CD14-positive monocyte (primary cell): ENCODE results near the gene DHFR. TPM values are rescaled to one million over a fixed set of nuclear protein-coding genes. Genes with fewer than 3 reads are reported as not detected.

Experiments
- DNase-seq, 3 donors: peaks; one replicate each; pipeline ENCODE4 v3.0.0-alpha.2; 2011 to 2022
- H2AFZ ChIP-seq: 2 replicates; pipeline ENCODE4 v1.6.0; 2012; ENCODE audit warnings: mild to moderate bottlenecking, low read depth, low read length, inconsistent platforms; ENCODE audit not compliant: insufficient read depth, poor library complexity, severe bottlenecking
- H3K27ac ChIP-seq, 2 donors: 1 replicate in 1 of 2; 2 replicates in 1 of 2; pipeline ENCODE4 v1.5.1; 2012 to 2013; ENCODE audit warnings: low read length in 2 of 2, control low read depth in 1 of 2, inconsistent platforms in 1 of 2, low read depth in 1 of 2, mild to moderate bottlenecking in 1 of 2
- H3K27me3 ChIP-seq, 2 donors: one replicate each; pipeline versions ENCODE4 v1.6.0 to v1.6.1; 2011 to 2013; ENCODE audit warnings: low read length in 2 of 2; ENCODE audit not compliant: control insufficient read depth in 2 of 2, insufficient read depth in 2 of 2
- H3K36me3 ChIP-seq, 2 donors: replicated peaks in 1 of 2; 1 replicate in 1 of 2; 2 replicates in 1 of 2; pipeline versions ENCODE4 v1.5.1 to v1.6.1; 2012 to 2013; ENCODE audit warnings: low read length in 2 of 2, control low read depth in 1 of 2, inconsistent platforms in 1 of 2, mild to moderate bottlenecking in 1 of 2; ENCODE audit not compliant: insufficient read depth in 2 of 2, control insufficient read depth in 1 of 2
- H3K4me1 ChIP-seq, 2 donors: 1 replicate in 1 of 2; 2 replicates in 1 of 2; pipeline versions ENCODE4 v1.5.1 to v1.6.1; 2012 to 2013; ENCODE audit warnings: low read length in 2 of 2, control low read depth in 1 of 2, inconsistent platforms in 1 of 2, mild to moderate bottlenecking in 1 of 2, moderate library complexity in 1 of 2; ENCODE audit not compliant: insufficient read depth in 2 of 2, control insufficient read depth in 1 of 2
- H3K4me2 ChIP-seq: replicated peaks from 2 replicates; pipeline ENCODE3; 2012; ENCODE audit warnings: low read length, moderate library complexity, mild to moderate bottlenecking; ENCODE audit not compliant: poor library complexity, severe bottlenecking; ENCODE audit errors: extremely low read depth
- H3K4me3 ChIP-seq, 3 experiments: fragments of 200-600 bp in 1 of 3; sonication (generic) in 1 of 3; replicated peaks in 1 of 3; 1 replicate in 2 of 3; 2 replicates in 1 of 3; pipeline ENCODE4 v1.5.1; 2011 to 2013; ENCODE audit warnings: low read length in 3 of 3, mild to moderate bottlenecking in 3 of 3, control low read depth in 2 of 3, low read depth in 2 of 3, inconsistent platforms in 1 of 3, moderate library complexity in 1 of 3
- H3K79me2 ChIP-seq: 2 replicates; pipeline ENCODE4 v1.6.0; 2012; ENCODE audit warnings: mild to moderate bottlenecking, control low read depth, inconsistent platforms, low read length, moderate library complexity; ENCODE audit not compliant: insufficient read depth
- H3K9ac ChIP-seq: 2 replicates; pipeline ENCODE4 v1.6.0; 2017; ENCODE audit warnings: low read length, mild to moderate bottlenecking; ENCODE audit not compliant: insufficient read depth, poor library complexity, severe bottlenecking
- H3K9me3 ChIP-seq, 2 donors: replicated peaks in 1 of 2; 1 replicate in 1 of 2; 2 replicates in 1 of 2; pipeline versions ENCODE4 v1.5.1 to v1.6.1; 2012 to 2013; ENCODE audit warnings: low read length in 2 of 2, control low read depth in 1 of 2; ENCODE audit not compliant: control insufficient read depth in 1 of 2, insufficient read depth in 1 of 2
- H4K20me1 ChIP-seq: 2 replicates; pipeline ENCODE4 v1.6.0; 2012; ENCODE audit warnings: mild to moderate bottlenecking, low read length, control low read depth, moderate library complexity; ENCODE audit not compliant: insufficient read depth
- H3K27ac Mint-ChIP-seq, 7 donors: one replicate each; pipeline ENCODE4 v1.8.0; 2020; ENCODE audit warnings: mild to moderate bottlenecking in 7 of 7, mixed read lengths in 7 of 7, moderate library complexity in 6 of 7, inconsistent platforms in 2 of 7
- H3K27me3 Mint-ChIP-seq, 3 donors: one replicate each; pipeline ENCODE4 v1.8.0; 2021 to 2022; ENCODE audit warnings: low read depth in 3 of 3, mild to moderate bottlenecking in 3 of 3, mixed read lengths in 3 of 3, moderate library complexity in 3 of 3, inconsistent platforms in 1 of 3
- H3K36me3 Mint-ChIP-seq, 2 donors: one replicate each; pipeline ENCODE4 v1.8.0; 2020; ENCODE audit warnings: mixed read lengths in 2 of 2, inconsistent platforms in 1 of 2, mild to moderate bottlenecking in 1 of 2
- H3K4me1 Mint-ChIP-seq: one replicate; pipeline ENCODE4 v1.8.0; 2020; ENCODE audit warnings: mild to moderate bottlenecking, mixed read lengths
- H3K4me3 Mint-ChIP-seq, 2 donors: one replicate each; pipeline ENCODE4 v1.8.0; 2020; ENCODE audit warnings: mild to moderate bottlenecking in 2 of 2, mixed read lengths in 2 of 2, moderate library complexity in 1 of 2
- H3K9me3 Mint-ChIP-seq, 7 donors: one replicate each; pipeline ENCODE4 v1.8.0; 2020 to 2022; ENCODE audit warnings: mixed read lengths in 7 of 7, mild to moderate bottlenecking in 6 of 7, moderate library complexity in 6 of 7, inconsistent platforms in 2 of 7
- WGBS: methylation state at CpG from one replicate; pipeline ENCODE4 v1.1.5; 2013; ENCODE audit warnings: missing lambda C conversion rate; ENCODE audit not compliant: insufficient coverage; 5-methylcytosine and 5-hydroxymethylcytosine counted together
- intact Hi-C, 2 donors: fragments of 100-400 bp; cut with micrococcal nuclease; formaldehyde crosslinking; loops; one replicate each; pipeline versions ENCODE4 v1.15.0 to v1.15.1; 2023
- polyA plus RNA-seq, 3 donors: library from polyadenylated mRNA; depleted of rRNA in 1 of 3; unstranded in 2 of 3; stranded (reverse) in 1 of 3; fragments of 300-500 nt in 2 of 3; fragments of >200 nt in 1 of 3; fragmentation: Illumina TruSeq in 2 of 3; gene quantifications; 1 replicate in 2 of 3; 2 replicates in 1 of 3; pipeline ENCODE4 v1.2.3, GENCODE V29; 2012 to 2021
- TF ChIP-seq, protein P1 (sequence below): fragments of 200-600 bp; IDR thresholded peaks from one replicate; pipeline ENCODE4 v1.8.0; 2022; ENCODE audit warnings: antibody characterized with exemption, mild to moderate bottlenecking

The DHFR gene
- polyA plus RNA-seq, 3 donors: 0.75 to 2.9 (median 1.1) TPM

DNA sequence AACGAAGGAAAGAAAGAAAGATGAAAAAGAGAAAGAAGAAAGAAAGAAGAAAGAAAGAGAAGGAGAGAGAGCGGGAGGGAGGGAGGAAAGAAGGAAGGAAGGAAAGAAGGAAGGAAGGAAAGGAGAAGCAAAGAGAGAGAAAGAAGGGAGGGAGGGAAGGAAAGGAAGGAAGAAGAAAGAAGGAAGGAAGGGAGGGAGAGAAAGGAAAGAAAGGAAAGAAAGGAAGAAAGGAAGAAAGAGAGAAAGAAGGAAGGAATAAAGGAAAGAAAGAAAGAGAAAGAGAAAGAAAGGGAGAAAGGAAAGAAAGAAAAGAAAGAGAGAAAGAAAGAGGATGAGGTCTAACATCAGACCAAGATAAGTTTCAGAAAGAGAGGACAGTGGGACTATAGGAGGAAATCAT lies 75.7 kb downstream of the DHFR start:
- no peak overlapping the region for H3K27ac ChIP-seq
- no peak for DNase-seq
- no peak overlapping the region for H3K9ac ChIP-seq
- no peak overlapping the region for H3K4me3 ChIP-seq
- Mint-ChIP-seq H3K4me3 (peak overlapping the region in 1 of 2 donors; percentile 1), H3K9me3 (peaks cover 0 to 11% (median 2%) of the 10 kb centered on the region in 7 donors), H3K27ac (no peak overlapping the region), H3K4me1 (no peaks in the 10 kb centered on the region), H3K27me3 (peaks cover 13 to 26% (median 21%) of the 10 kb centered on the region in 3 donors), H3K36me3 (no peaks in the 10 kb centered on the region)
- TF ChIP-seq, protein P1, sequence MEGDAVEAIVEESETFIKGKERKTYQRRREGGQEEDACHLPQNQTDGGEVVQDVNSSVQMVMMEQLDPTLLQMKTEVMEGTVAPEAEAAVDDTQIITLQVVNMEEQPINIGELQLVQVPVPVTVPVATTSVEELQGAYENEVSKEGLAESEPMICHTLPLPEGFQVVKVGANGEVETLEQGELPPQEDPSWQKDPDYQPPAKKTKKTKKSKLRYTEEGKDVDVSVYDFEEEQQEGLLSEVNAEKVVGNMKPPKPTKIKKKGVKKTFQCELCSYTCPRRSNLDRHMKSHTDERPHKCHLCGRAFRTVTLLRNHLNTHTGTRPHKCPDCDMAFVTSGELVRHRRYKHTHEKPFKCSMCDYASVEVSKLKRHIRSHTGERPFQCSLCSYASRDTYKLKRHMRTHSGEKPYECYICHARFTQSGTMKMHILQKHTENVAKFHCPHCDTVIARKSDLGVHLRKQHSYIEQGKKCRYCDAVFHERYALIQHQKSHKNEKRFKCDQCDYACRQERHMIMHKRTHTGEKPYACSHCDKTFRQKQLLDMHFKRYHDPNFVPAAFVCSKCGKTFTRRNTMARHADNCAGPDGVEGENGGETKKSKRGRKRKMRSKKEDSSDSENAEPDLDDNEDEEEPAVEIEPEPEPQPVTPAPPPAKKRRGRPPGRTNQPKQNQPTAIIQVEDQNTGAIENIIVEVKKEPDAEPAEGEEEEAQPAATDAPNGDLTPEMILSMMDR: no peak
- intact Hi-C loops: no loop called here
- H3K9me3 ChIP-seq: no peaks in the 10 kb centered on the region
- H2AFZ ChIP-seq: no peak overlapping the region
- no peak overlapping the region for H3K4me2 ChIP-seq
- peaks cover 5 to 8% of the 10 kb centered on the region in 2 donors for H3K27me3 ChIP-seq
- no peaks in the 10 kb centered on the region for H3K36me3 ChIP-seq
- no peaks in the 10 kb centered on the region for H3K79me2 ChIP-seq
- no peaks in the 10 kb centered on the region for H4K20me1 ChIP-seq
- no peaks in the 10 kb centered on the region for H3K4me1 ChIP-seq
- WGBS: 95% methylated on average over 2 of the region's 2 CpGs

DNA sequence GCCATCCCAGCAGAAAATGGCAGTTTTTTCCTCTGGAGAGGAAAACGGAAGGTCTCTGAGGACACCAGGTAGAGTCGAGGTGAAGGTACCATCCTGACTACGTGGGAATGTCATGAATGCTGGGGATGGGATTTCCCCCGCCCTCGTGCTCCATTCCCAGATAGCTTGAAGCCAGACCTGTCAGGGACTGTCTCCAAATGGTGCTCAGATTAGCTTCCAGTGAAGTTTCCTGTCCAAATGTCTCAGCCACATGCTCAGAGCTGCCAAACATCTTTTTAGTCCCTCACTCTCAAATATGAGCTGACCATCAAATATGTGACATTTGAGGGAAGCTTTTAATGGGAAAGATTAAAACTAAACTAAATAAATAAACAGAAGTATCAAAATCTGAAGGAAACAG lies 77.1 kb downstream of the DHFR start:
- TF ChIP-seq, protein P1: no peak
- Histone ChIP-seq H3K4me1 (no peaks in the 10 kb centered on the region), H3K27ac (no peak overlapping the region), H3K9ac (no peak overlapping the region), H4K20me1 (no peaks in the 10 kb centered on the region), H3K79me2 (no peaks in the 10 kb centered on the region), H3K27me3 (peaks cover 11 to 19% of the 10 kb centered on the region in 2 donors), H2AFZ (no peak overlapping the region), H3K36me3 (no peaks in the 10 kb centered on the region), H3K4me2 (no peak overlapping the region), H3K4me3 (no peak overlapping the region), H3K9me3 (no peaks in the 10 kb centered on the region)
- intact Hi-C loops: no loop called here
- no peak overlapping the region for H3K4me3 Mint-ChIP-seq
- peaks cover 22 to 36% (median 33%) of the 10 kb centered on the region in 3 donors for H3K27me3 Mint-ChIP-seq
- H3K9me3 Mint-ChIP-seq: peaks cover 0 to 8% (median 4%) of the 10 kb centered on the region in 7 donors
- DNase-seq: no peak
- H3K27ac Mint-ChIP-seq: no peak overlapping the region
- WGBS: 64% methylated on average over 4 of the region's 5 CpGs
- no peaks in the 10 kb centered on the region for H3K4me1 Mint-ChIP-seq
- H3K36me3 Mint-ChIP-seq: no peaks in the 10 kb centered on the region
